Retinal pigment epithelial cell (primary cell): ENCODE measurements around the gene NANS.
"Not testable (repeated sequence)": the region's sequence is repeated elsewhere in the genome, so short reads cannot be mapped to it uniquely, and the experiment has no call there.

Experiments
- DNase-seq: peaks from one replicate; pipeline ENCODE4 v3.0.0-alpha.2; 2010; ENCODE audit warnings: low read depth
- H3K4me3 ChIP-seq: 2 replicates; pipeline ENCODE4 v1.5.1; 2011; ENCODE audit warnings: mild to moderate bottlenecking, low read length, control low read depth, moderate library complexity
- TF ChIP-seq, protein P1 (sequence below): conservative IDR thresholded peaks from 2 replicates; pipeline ENCODE4 v1.5.1; 2011; ENCODE audit warnings: low read depth, low read length, control low read depth, inconsistent platforms

Gene NANS

GRCh38 chr9:98128316-98128715 is 71.8 kb downstream of the NANS start:
- no peak overlapping the region for H3K4me3 ChIP-seq
- no peak for DNase-seq
- TF ChIP-seq, protein P1, sequence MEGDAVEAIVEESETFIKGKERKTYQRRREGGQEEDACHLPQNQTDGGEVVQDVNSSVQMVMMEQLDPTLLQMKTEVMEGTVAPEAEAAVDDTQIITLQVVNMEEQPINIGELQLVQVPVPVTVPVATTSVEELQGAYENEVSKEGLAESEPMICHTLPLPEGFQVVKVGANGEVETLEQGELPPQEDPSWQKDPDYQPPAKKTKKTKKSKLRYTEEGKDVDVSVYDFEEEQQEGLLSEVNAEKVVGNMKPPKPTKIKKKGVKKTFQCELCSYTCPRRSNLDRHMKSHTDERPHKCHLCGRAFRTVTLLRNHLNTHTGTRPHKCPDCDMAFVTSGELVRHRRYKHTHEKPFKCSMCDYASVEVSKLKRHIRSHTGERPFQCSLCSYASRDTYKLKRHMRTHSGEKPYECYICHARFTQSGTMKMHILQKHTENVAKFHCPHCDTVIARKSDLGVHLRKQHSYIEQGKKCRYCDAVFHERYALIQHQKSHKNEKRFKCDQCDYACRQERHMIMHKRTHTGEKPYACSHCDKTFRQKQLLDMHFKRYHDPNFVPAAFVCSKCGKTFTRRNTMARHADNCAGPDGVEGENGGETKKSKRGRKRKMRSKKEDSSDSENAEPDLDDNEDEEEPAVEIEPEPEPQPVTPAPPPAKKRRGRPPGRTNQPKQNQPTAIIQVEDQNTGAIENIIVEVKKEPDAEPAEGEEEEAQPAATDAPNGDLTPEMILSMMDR: no peak

DNA sequence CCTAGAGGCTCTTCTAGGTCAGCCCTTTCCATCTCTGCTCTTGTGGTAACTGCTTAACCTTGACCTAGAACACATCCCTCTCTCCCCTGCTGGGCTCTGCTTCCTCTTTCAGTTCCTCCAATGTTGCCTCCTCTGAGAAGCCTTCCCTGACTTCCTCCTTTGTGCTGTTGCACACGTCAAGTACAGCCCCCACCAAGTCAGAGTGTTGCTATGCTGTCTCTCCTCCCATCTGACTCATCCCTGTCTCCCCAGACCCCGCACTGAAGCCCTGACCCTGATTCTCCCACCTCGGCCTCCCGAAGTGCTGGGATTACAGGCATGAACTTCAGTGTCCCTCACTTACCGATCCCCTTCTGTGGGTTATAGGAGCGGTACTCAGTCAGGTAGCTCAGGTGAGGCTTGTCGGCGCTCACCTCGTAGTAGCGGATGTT is 72.9 kb downstream of the NANS start:
- no peak for DNase-seq
- H3K4me3 ChIP-seq: no peak overlapping the region
- TF ChIP-seq, protein P1: no peak

DNA sequence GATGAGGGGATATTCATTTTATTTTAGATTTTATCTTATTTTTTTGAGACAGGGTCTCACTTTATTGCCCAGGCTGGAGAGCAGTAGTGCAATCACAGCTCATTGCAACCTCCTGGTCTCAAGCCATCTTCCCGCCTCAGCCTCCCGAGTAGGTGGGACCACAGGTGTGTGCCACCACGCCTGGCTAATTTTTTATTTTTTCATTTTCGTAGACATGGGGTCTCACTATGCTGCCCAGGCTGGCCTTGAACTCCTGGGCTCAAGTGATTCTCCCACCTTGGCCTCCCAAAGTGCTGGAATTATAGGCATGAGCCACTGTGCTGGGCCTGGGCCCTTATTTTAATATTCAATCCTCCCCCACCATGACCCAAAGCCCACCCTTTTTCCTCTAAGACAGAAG is 73.5 kb downstream of the NANS start:
- DNase-seq: not testable (repeated sequence)

GRCh38 chr9:98130576-98131228 is 74.2 kb downstream of the NANS start:
- H3K4me3 ChIP-seq: no peak overlapping the region
- TF ChIP-seq, protein P1: no peak
- DNase-seq: no peak

More for the DNA sequence above, 73.5 kb downstream of the NANS start:
- H3K4me3 ChIP-seq: not testable (repeated sequence)

- TF ChIP-seq, protein P1: no peak
Observed at GRCh38 chr9:98132158-98132557, 75.6 kb downstream of the NANS start.

More at GRCh38 chr9:98132158-98132557, 75.6 kb downstream of the NANS start:
- H3K4me3 ChIP-seq: no peak overlapping the region
- no peak for DNase-seq
